Keratinocyte (primary cell): ENCODE data around the gene SEPTIN6. TPM values are rescaled to one million over a fixed set of nuclear protein-coding genes. Genes with fewer than 3 reads are reported as not detected.

Experiments
- DNase-seq: peaks from one replicate; pipeline ENCODE4 v3.0.0-alpha.2; 2011; ENCODE audit warnings: low read depth, missing footprints, low spot score
- FAIRE-seq: peaks from 2 replicates; lab custom pipeline; 2011; peaks lifted over from hg19 to GRCh38; lab: Jason Lieb, UNC
- H2AFZ ChIP-seq: 2 replicates; pipeline ENCODE4 v1.6.0; 2012; ENCODE audit warnings: low read length, control low read depth, inconsistent platforms; ENCODE audit not compliant: control insufficient read depth
- H3K27ac ChIP-seq: 2 replicates; pipeline ENCODE4 v1.5.1; 2011; ENCODE audit warnings: low read length; ENCODE audit not compliant: control insufficient read depth, insufficient read depth
- H3K27me3 ChIP-seq: 3 replicates; pipeline ENCODE4 v1.6.0; 2011; ENCODE audit warnings: low read length; ENCODE audit not compliant: control insufficient read depth, insufficient read depth; ENCODE audit errors: extremely low read depth
- H3K36me3 ChIP-seq, 2 experiments: 2 replicates in 1 of 2; 3 replicates in 1 of 2; pipeline ENCODE4 v1.5.1; 2011; ENCODE audit warnings: low read length in 2 of 2, mild to moderate bottlenecking in 1 of 2; ENCODE audit not compliant: control insufficient read depth in 2 of 2, insufficient read depth in 2 of 2; ENCODE audit errors: extremely low read depth in 1 of 2
- H3K4me1 ChIP-seq: 3 replicates; pipeline ENCODE4 v1.5.1; 2011; ENCODE audit warnings: low read length; ENCODE audit not compliant: control insufficient read depth, insufficient read depth; ENCODE audit errors: extremely low read depth
- H3K4me2 ChIP-seq: 3 replicates; pipeline ENCODE4 v1.6.0; 2011; ENCODE audit warnings: low read depth, low read length; ENCODE audit not compliant: control insufficient read depth, insufficient read depth; ENCODE audit errors: extremely low read depth
- H3K4me3 ChIP-seq, 3 experiments: fragments of 200-600 bp in 1 of 3; sonication (generic) in 1 of 3; 2 replicates in 2 of 3; 3 replicates in 1 of 3; pipeline ENCODE4 v1.5.1; 2011 to 2016; ENCODE audit warnings: low read length in 3 of 3, mild to moderate bottlenecking in 3 of 3, control low read depth in 2 of 3, inconsistent platforms in 1 of 3, low read depth in 1 of 3, mixed read lengths in 1 of 3, mixed run types in 1 of 3, moderate library complexity in 1 of 3; ENCODE audit not compliant: control insufficient read depth in 2 of 3, insufficient read depth in 2 of 3; ENCODE audit errors: extremely low read depth in 1 of 3
- H3K79me2 ChIP-seq: 2 replicates; pipeline ENCODE4 v1.6.0; 2012; ENCODE audit warnings: low read length; ENCODE audit not compliant: control insufficient read depth, insufficient read depth
- H3K9ac ChIP-seq: 3 replicates; pipeline ENCODE4 v1.6.0; 2011; ENCODE audit warnings: low read length; ENCODE audit not compliant: control insufficient read depth, insufficient read depth; ENCODE audit errors: extremely low read depth
- H3K9me1 ChIP-seq: 3 replicates; pipeline ENCODE4 v1.6.0; 2011; ENCODE audit warnings: low read length; ENCODE audit not compliant: control insufficient read depth, insufficient read depth; ENCODE audit errors: extremely low read depth
- H3K9me3 ChIP-seq: 2 replicates; pipeline ENCODE4 v1.5.1; 2012; ENCODE audit warnings: low read depth, low read length; ENCODE audit not compliant: control insufficient read depth
- H4K20me1 ChIP-seq: 3 replicates; pipeline ENCODE4 v1.6.0; 2011; ENCODE audit warnings: low read length; ENCODE audit not compliant: control insufficient read depth, insufficient read depth; ENCODE audit errors: extremely low read depth
- CTCF ChIP-seq, 3 experiments: IDR thresholded peaks in 1 of 3; conservative IDR thresholded peaks in 1 of 3; optimal IDR thresholded peaks in 1 of 3; 2 replicates in 2 of 3; 3 replicates in 1 of 3; pipeline versions ENCODE3 to v1.5.1; 2011; ENCODE audit warnings: low read length in 3 of 3, mild to moderate bottlenecking in 3 of 3, moderate library complexity in 2 of 3, control low read depth in 1 of 3, inconsistent platforms in 1 of 3; ENCODE audit not compliant: insufficient read depth in 2 of 3; ENCODE audit errors: extremely low read depth in 1 of 3
- EZH2 ChIP-seq: IDR thresholded peaks from one replicate; pipeline ENCODE4 v1.6.1; 2012; ENCODE audit warnings: inconsistent platforms, mild to moderate bottlenecking, low read length, moderate library complexity
- dilution Hi-C: fragments of 300-500 bp; cut with MboI; formaldehyde crosslinking; loops from one replicate; pipeline ENCODE4 v1.7.0; 2020; ENCODE audit warnings: low sequenced_read_pairs; ENCODE audit not compliant: extremely low pct_ligation_motif_present
- polyA plus RNA-seq, 5 experiments: library from polyadenylated mRNA; depleted of rRNA in 3 of 5; stranded (reverse) in 3 of 5; stranded (forward) in 1 of 5; unstranded in 1 of 5; fragments of >200 nt; gene quantifications; 1 replicate in 1 of 5; 2 replicates in 3 of 5; 3 replicates in 1 of 5; pipeline versions ENCODE4 v1.2.1 to v1.2.3, GENCODE V29; 2011 to 2012; ENCODE audit warnings: missing spikeins in 2 of 5, low read depth in 1 of 5, low replicate concordance in 1 of 5

SEPTIN6 gene
- polyA plus RNA-seq, 1 donor (not counting 4 experiments of a cell fraction or from before 2014, with no cell fraction given) = 12.6 TPM

- Histone ChIP-seq H3K9me3 (no peaks in the 10 kb centered on the region), H3K79me2 (no peaks in the 10 kb centered on the region), H3K4me1 (peaks cover under 1% of the 10 kb centered on the region), H3K27ac (no peak overlapping the region), H3K4me2 (no peak overlapping the region), H3K27me3 (no peaks in the 10 kb centered on the region), H3K9ac (no peak overlapping the region), H3K9me1 (no peaks in the 10 kb centered on the region), H2AFZ (no peak overlapping the region), H3K4me3 (no peak overlapping the region), H3K36me3 (no peaks in the 10 kb centered on the region), H4K20me1 (no peaks in the 10 kb centered on the region)
- DNase-seq (no peak), FAIRE-seq (no peak)
- dilution Hi-C loops = no loop called here
- TF ChIP-seq EZH2 (no peak), CTCF (optimal IDR thresholded peaks at IDR 0.05 in 1 of 3, IDR thresholded peaks at IDR 0.05 in 1 of 3, conservative IDR thresholded peaks at IDR 0.05 in 1 of 3; ENCODE audit: extremely low read depth in 1 of 3, insufficient read depth in 2 of 3, low read length in 3 of 3) (no peak)
Observed at GRCh38 chrX:119686087-119686691, 6.8 kb downstream of the SEPTIN6 start.

- no peak overlapping the region for H3K27ac ChIP-seq
- no peak for TF ChIP-seq CTCF (optimal IDR thresholded peaks at IDR 0.05 in 1 of 3, IDR thresholded peaks at IDR 0.05 in 1 of 3, conservative IDR thresholded peaks at IDR 0.05 in 1 of 3; ENCODE audit: extremely low read depth in 1 of 3, insufficient read depth in 2 of 3, low read length in 3 of 3)
- TF ChIP-seq EZH2 = no peak
- FAIRE-seq (no peak), DNase-seq (no peak)
- no peaks in the 10 kb centered on the region for H3K36me3 ChIP-seq
- dilution Hi-C loops = no loop called here
- no peaks in the 10 kb centered on the region for H3K79me2 ChIP-seq
- H3K9me1 ChIP-seq = no peaks in the 10 kb centered on the region
- H3K27me3 ChIP-seq = no peaks in the 10 kb centered on the region
- no peaks in the 10 kb centered on the region for H4K20me1 ChIP-seq
- no peak overlapping the region for H3K4me3 ChIP-seq
- H3K4me2 ChIP-seq = no peak overlapping the region
- no peak overlapping the region for H2AFZ ChIP-seq
- H3K4me1 ChIP-seq = no peaks in the 10 kb centered on the region
- no peak overlapping the region for H3K9ac ChIP-seq
- H3K9me3 ChIP-seq = no peaks in the 10 kb centered on the region
Observed at GRCh38 chrX:119685225-119686066, 7.5 kb downstream of the SEPTIN6 start.
